ENCODE data around the gene VAV1.
A peak's percentile ranks its signal among the peaks of the same experiment; 100 is the strongest.
"Not testable (repeated sequence)": the region's sequence is repeated elsewhere in the genome, so short reads cannot be mapped to it uniquely, and the experiment has no call there.

The VAV1 gene

GRCh38 chr19:6853868-6854267, 81.4 kb downstream of the VAV1 start:
- no peak for DNase-seq

GRCh38 chr19:6854758-6855157, 82.2 kb downstream of the VAV1 start:
- no peak for DNase-seq

GRCh38 chr19:6856749-6857372, 84.4 kb downstream of the VAV1 start:
- no peak for DNase-seq

GRCh38 chr19:6861683-6862286, 89.3 kb downstream of the VAV1 start:
- no peak for DNase-seq

- peak; percentile 35 for DNase-seq
Measured at GRCh38 chr19:6862673-6863078, 90.2 kb downstream of the VAV1 start.

GRCh38 chr19:6864325-6864940, 91.9 kb downstream of the VAV1 start:
- DNase-seq = no peak

- DNase-seq = no peak
Measured at GRCh38 chr19:6865849-6866248, 93.3 kb downstream of the VAV1 start.

GRCh38 chr19:6866741-6867151, 94.2 kb downstream of the VAV1 start:
- DNase-seq = no peak

GRCh38 chr19:6868351-6868750, 95.8 kb downstream of the VAV1 start:
- DNase-seq = no peak

- not testable (repeated sequence) for DNase-seq
Measured at GRCh38 chr19:6869151-6869882, 96.8 kb downstream of the VAV1 start.

GRCh38 chr19:6873708-6874431, 101.4 kb downstream of the VAV1 start:
- no peak for DNase-seq

GRCh38 chr19:6875218-6875617, 102.7 kb downstream of the VAV1 start:
- no peak for DNase-seq

- DNase-seq = no peak
Measured at GRCh38 chr19:6876748-6877147, 104.2 kb downstream of the VAV1 start.

GRCh38 chr19:6877766-6878165, 105.3 kb downstream of the VAV1 start:
- no peak for DNase-seq

- no peak for DNase-seq
Measured at GRCh38 chr19:6886277-6886897, 113.9 kb downstream of the VAV1 start.

- no peak for DNase-seq
Measured at GRCh38 chr19:6887316-6887715, 114.8 kb downstream of the VAV1 start, which contains the start of gene ADGRE1. Gene ADGRE1, plus strand, starts transcription at chr19:6887579. Its CDS starts 30 bp downstream, at chr19:6887609.

- no peak for DNase-seq
Measured at GRCh38 chr19:6888967-6889366, 116.5 kb downstream of the VAV1 start.

GRCh38 chr19:6890401-6890913, 117.9 kb downstream of the VAV1 start:
- no peak for DNase-seq

- DNase-seq = no peak
Measured at GRCh38 chr19:6890938-6891337, 118.4 kb downstream of the VAV1 start.

GRCh38 chr19:6891761-6892385, 119.4 kb downstream of the VAV1 start:
- DNase-seq = no peak

GRCh38 chr19:6894313-6894712, 121.8 kb downstream of the VAV1 start:
- DNase-seq = no peak

GRCh38 chr19:6903446-6903845, 130.9 kb downstream of the VAV1 start:
- no peak for DNase-seq

Measured in NCI-H2029 treated with DMSO at 0.1 percent for 48 hours (cell line).